Measurements from ENCODE around the gene SMIM38.
A peak's percentile ranks its signal among the peaks of the same experiment; 100 is the strongest.

The SMIM38 gene

GRCh38 chr11:69162505-69162904, 6.8 kb downstream of the SMIM38 start:
- no peak for DNase-seq

GRCh38 chr11:69163842-69164241, 8.1 kb downstream of the SMIM38 start:
- DNase-seq = no peak

- DNase-seq = no peak
These were observed 9.1 kb downstream of the SMIM38 start for GRCh38 chr11:69164824-69165223.

DNA sequence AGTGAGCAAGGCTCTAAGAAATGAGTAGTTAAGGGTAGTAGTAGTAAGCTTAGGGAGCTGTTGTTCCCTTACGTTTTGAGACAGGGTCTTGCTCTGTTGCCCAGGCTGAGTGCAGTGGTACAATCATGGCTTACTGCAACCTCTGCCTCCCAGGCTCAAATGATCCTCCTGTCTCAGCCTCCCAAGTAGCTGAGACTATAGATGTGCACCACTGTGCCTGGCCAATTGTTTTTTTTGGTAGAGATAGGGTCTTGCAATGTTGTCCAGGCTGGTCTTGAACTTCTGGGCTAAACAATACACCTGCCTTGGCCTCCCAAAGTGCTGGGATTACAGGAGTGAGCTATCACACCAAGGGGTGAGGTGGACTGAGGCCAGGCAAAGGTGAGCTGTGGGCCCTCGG, 10.0 kb downstream of the SMIM38 start:
- DNase-seq = no peak

DNA sequence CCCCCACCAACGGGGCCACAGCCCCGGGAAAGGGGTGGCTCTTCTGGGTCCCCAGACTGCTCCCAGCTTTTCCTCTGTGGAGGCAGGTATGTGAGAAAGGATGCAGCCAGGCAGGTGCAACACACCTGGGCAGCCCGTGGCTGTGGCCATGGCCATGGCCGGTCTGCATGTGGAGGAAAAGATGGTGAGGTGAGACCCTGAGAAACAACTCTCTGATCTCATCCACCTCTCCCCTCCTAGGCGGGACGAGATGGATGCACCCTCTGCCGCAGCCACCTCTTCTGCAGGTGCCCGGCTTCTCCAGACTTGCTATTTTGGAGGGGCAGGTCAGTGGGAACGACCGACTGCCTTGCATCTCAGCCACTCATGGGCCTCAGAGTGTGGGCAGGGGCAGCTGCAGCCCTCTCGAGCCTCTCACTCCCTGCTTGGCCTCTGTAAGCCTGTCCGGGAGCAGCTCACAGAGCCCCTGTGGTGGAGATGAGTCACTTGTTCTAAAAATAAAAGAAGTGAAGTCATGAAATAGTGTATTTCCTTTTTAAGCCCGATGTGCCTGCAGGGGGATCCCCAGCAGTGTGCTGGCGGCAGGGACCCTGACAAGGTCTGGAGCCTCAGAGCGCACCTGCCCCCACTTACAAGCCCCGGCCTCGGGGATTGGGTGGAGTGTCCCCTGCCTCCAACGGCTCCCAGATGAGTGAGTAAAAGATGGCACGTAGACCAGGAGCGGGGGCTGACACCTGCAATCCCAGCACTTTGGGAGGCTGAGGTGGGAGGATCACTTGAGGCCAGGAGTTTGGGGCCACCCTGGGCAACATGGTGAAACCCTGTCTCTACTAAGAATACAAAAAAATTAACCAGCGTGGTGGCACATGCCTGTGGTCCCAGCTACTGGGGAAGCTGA, 10.7 kb downstream of the SMIM38 start:
- DNase-seq = peak; percentile 71

GRCh38 chr11:69167130-69167915, 11.6 kb downstream of the SMIM38 start:
- DNase-seq = no peak

DNA sequence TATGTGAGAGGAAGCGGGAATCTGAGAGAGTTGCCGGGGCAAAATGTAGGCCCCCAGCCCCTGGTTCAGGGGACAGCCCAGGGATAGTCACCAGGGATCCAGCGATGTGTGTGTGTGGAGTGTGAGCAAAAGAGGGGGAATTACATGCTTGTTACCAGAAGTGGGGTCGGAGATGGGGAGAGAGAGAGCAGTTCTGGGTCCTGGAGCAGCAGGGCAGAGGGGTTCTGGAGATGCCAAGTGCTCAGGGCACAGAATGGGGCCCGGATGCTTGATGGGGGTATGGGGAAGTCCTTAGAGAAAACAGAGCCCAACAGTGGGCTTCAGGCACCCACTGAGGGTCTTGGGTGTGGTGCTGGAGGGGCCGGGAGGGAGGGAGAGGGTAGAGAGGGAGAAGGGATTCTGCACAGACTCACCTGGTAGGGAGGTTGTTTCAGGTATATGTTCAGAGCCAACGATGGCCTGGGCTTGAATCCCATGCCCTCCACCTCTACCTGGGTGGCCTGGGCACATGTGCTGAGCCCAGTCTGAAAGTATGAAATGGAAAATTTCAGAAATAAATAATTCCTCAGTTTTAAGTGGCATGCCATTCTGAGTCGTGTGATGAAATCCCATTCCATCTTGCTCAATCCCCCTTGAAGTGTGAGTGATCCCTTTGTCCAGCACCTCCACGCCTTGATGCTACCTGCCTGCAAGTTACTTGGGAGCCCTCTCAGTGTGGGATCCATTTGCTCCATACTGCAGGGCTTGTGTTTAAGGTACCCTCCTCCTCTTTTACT, 12.4 kb downstream of the SMIM38 start:
- no peak for DNase-seq

DNA sequence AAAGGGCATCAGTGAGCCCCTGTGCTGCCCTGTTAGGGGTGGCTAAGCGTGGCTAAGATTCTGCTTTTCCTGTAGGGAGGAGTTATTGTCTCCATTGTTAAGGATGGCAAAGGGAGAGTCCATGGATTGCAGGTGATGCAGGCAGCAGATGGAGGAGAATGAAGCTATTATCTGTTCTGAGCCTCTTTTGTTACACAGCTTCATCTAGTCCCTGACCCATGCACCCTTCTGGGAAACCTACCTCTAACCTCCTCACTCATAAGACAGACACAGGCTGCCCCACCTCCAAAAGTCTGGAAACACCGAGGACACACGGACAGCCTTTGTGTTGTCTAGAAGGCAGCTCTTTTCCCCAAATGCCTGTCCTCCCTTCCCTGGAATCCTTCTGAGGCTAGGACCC, 13.7 kb downstream of the SMIM38 start:
- no peak for DNase-seq

DNA sequence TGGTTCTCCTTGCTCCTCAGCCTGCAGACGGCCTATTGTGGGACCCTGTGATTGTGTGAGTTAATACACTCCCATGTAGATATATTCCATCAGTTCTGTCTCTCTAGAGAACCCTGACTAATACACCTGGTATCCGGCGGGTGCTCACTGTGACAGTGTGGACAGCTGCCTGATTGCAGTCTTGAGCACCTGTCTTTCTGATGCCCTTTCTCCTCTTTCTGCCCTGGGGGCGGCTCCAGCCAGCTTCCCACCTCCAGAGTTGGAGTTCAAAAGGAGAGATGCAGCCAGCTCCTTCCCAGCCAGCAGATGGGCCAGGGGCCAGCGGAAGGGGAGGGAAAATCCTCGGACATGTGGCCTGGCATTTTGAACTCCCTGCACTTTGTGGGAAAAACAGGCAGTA, 15.0 kb downstream of the SMIM38 start:
- no peak for DNase-seq

DNA sequence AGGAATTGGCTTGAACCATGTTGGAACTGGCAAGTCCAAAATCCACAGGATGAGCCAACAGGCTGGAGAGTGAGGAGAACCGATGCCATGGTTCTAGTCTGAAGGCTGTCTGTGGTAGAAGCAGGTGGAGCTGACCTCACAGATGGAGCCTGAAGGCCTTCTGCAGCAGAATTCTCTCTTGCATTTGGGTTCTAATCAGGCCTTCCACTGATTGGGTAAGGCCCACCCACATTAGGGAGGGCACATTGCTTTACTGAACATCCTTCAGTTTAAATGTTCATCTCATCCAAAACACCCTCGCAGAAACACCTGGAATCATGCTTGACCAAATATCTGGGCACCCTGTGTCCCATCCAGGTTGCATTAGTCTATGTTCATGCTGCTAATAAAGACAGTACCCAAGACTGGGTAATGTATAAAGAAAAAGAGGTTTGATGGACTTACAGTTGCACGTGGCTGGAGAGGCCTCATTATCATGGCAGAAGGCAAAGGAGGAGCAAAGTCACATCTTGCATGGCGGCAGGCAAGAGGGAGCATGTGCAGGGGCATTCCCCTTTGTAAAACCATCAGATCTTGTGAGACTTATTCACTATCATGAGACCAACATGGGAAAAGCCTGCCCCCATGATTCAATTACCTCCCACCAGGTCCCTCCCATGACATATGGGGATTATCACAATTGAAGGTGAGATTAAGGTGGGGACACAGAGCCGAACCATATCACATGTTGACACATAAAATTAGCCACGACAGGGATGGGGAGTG, 15.9 kb downstream of the SMIM38 start:
- no peak for DNase-seq

- peak; percentile 8 for DNase-seq
These were observed 16.9 kb downstream of the SMIM38 start for GRCh38 chr11:69172674-69173073.

GRCh38 chr11:69173331-69173730, 17.6 kb downstream of the SMIM38 start:
- DNase-seq = no peak

- no peak for DNase-seq
These were observed 18.3 kb downstream of the SMIM38 start for GRCh38 chr11:69173925-69174581.

- no peak for DNase-seq
These were observed 19.1 kb downstream of the SMIM38 start for GRCh38 chr11:69174841-69175240.

- no peak for DNase-seq
These were observed 23.2 kb downstream of the SMIM38 start for GRCh38 chr11:69178819-69179482.

GRCh38 chr11:69180226-69180625, 24.5 kb downstream of the SMIM38 start:
- no peak for DNase-seq

DNA sequence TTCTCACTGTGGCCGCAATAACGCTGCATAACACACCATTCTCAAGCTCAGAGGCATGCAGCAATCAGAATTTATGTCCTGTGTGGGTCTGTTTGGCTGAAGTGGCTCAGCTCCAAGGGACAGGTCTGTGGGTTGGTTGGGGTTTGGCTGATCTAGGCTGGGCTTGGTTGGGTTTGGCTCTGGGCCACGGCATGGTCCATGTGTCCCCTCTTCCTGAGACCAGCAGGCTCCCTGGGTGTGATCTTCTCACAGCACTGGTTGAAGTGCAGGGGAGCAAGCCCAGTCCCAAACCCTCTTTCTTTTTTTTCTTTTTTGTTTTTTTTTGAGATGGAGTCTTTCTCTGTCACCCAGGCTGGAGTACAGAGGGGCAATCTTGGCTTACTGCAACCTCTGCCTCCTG, 25.0 kb downstream of the SMIM38 start:
- DNase-seq = no peak

GRCh38 chr11:69183613-69184012, 27.9 kb downstream of the SMIM38 start:
- no peak for DNase-seq

DNA sequence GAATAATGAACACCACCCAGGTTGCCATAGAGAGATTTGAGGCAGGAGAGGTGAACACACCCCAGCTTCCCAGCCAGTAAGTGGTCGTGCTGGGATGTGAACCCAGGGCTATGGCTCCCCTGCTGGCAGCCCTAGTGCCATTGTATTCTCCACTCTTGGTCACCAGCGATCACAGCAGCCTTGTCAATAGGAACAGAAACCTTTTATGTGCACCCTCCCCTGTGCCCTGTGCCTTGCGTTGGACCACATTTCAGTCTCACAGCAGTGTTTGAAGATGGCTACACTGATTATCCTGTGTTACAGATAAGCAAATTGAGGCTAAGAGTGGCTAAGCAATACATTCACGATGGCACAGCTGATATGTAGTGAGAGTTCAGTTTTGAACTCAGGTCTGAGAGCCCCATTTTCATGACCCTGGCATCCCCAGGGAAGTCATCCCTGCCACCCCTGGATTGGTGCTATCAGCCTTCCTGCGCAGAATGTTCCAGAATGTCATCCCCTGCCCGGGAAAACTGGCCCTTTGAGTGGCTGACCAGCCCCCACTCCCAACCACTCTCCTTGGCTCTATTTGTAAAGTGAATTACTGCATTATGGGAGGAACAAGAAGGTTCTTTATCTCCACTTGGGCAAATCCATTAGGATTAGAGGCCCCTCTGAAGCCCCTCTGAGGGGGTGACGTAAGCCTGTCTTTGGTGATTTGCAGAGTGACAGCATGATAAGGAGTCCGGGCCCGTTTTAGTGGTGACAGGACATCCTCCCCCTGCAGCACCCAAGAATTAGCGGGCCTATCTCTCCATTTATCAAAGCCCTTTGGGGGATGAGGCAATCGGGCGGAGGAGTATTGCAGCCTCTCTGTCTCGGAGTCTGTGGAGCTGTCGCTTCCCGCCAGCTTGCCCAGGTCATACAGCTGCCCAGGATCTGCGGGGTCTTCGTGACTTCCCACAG, 30.9 kb downstream of the SMIM38 start:
- DNase-seq = no peak

DNA sequence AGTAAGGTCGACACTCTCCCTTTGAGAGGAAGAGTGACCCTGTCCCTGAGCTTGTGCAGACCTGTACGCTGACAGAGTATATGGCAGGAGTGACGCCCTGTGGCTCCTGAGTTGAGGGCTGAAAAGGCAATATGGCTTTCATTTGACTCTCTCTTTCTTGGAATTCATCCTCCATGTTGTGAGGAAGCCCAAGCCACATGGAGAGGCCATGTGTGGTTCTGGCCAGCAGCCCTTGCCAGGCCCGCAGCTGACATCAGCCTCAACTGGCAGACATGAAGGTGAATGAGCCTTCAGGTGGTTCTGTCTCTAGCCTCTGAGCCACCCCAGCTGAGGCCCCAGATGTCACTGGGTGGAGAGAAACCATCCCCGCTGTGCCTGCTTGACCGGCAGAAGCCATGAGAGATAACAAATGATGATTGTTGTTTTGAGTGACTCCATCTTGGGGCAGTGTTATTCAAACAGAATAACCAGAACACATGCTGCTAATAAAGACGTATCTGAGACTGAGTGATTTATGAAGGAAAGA, 31.9 kb downstream of the SMIM38 start:
- DNase-seq = no peak

All from activated CD4-positive, alpha-beta T cell treated with anti-CD3 and anti-CD28 coated beads, Interleukin-2, Interleukin-6, amounts not matched to agents 100 ng/mL and 50 ng/mL, durations not matched to agents 16 hours and 8 hours (primary cell).